ES-I3 (cell line): Measurements from ENCODE around the gene CROCC2.
A peak's percentile ranks its signal among the peaks of the same experiment; 100 is the strongest.

Experiments used
- H3K36me3 ChIP-seq: 2 replicates; pipeline ENCODE4 v1.6.1; 2013; ENCODE audit warnings: mild to moderate bottlenecking, low read length, control low read depth, moderate library complexity; ENCODE audit not compliant: insufficient read depth
- H3K4me1 ChIP-seq: 2 replicates; pipeline ENCODE4 v1.6.1; 2013; ENCODE audit warnings: mild to moderate bottlenecking, control low read depth, low read length; ENCODE audit not compliant: insufficient read depth
- H3K9ac ChIP-seq: 2 replicates; pipeline ENCODE4 v1.6.1; 2013; ENCODE audit warnings: low read depth, mild to moderate bottlenecking, low read length, moderate library complexity
- H3K9me3 ChIP-seq: 2 replicates; pipeline ENCODE4 v1.6.1; 2013; ENCODE audit warnings: mild to moderate bottlenecking, low read length, moderate library complexity; ENCODE audit not compliant: control insufficient read depth, insufficient read depth

Gene CROCC2

GRCh38 chr2:241031436-241032165 lies 125.5 kb downstream of the CROCC2 start:
- no peak overlapping the region for H3K9ac ChIP-seq
- H3K36me3 ChIP-seq: no peaks in the 10 kb centered on the region
- no peaks in the 10 kb centered on the region for H3K9me3 ChIP-seq
- no peaks in the 10 kb centered on the region for H3K4me1 ChIP-seq

- Histone ChIP-seq H3K9ac (no peak overlapping the region), H3K36me3 (no peaks in the 10 kb centered on the region), H3K9me3 (no peaks in the 10 kb centered on the region), H3K4me1 (no peaks in the 10 kb centered on the region)
Measured at GRCh38 chr2:241033336-241033987, 127.3 kb downstream of the CROCC2 start.

- no peaks in the 10 kb centered on the region for H3K36me3 ChIP-seq
- no peak overlapping the region for H3K9ac ChIP-seq
- no peaks in the 10 kb centered on the region for H3K9me3 ChIP-seq
- H3K4me1 ChIP-seq: no peaks in the 10 kb centered on the region
Measured at GRCh38 chr2:241033994-241034393, 127.9 kb downstream of the CROCC2 start.

- no peaks in the 10 kb centered on the region for H3K9me3 ChIP-seq
- H3K36me3 ChIP-seq: no peaks in the 10 kb centered on the region
- H3K9ac ChIP-seq: no peak overlapping the region
- H3K4me1 ChIP-seq: no peaks in the 10 kb centered on the region
Measured at GRCh38 chr2:241034490-241035141, 128.5 kb downstream of the CROCC2 start.

- Histone ChIP-seq H3K36me3 (no peaks in the 10 kb centered on the region), H3K9ac (no peak overlapping the region), H3K9me3 (no peaks in the 10 kb centered on the region), H3K4me1 (no peaks in the 10 kb centered on the region)
Measured at GRCh38 chr2:241035142-241035817, 129.1 kb downstream of the CROCC2 start.

- no peaks in the 10 kb centered on the region for H3K36me3 ChIP-seq
- H3K9me3 ChIP-seq: no peaks in the 10 kb centered on the region
- no peaks in the 10 kb centered on the region for H3K4me1 ChIP-seq
- peak overlapping the region; percentile 26; the same call in 1 of the 2 replicates for H3K9ac ChIP-seq
Measured at GRCh38 chr2:241035818-241036396, 129.8 kb downstream of the CROCC2 start.

GRCh38 chr2:241036397-241036963 lies 130.3 kb downstream of the CROCC2 start:
- Histone ChIP-seq H3K36me3 (no peaks in the 10 kb centered on the region), H3K4me1 (no peaks in the 10 kb centered on the region), H3K9me3 (no peaks in the 10 kb centered on the region), H3K9ac (peak overlapping the region; percentile 26; the same call in 1 of the 2 replicates)

- H3K9ac ChIP-seq: peak overlapping the region; percentile 26; the same call in 1 of the 2 replicates
- H3K4me1 ChIP-seq: no peaks in the 10 kb centered on the region
- no peaks in the 10 kb centered on the region for H3K36me3 ChIP-seq
- H3K9me3 ChIP-seq: no peaks in the 10 kb centered on the region
Measured at GRCh38 chr2:241036964-241037421, 130.9 kb downstream of the CROCC2 start.

- Histone ChIP-seq H3K9me3 (no peaks in the 10 kb centered on the region), H3K9ac (no peak overlapping the region), H3K36me3 (no peaks in the 10 kb centered on the region), H3K4me1 (no peaks in the 10 kb centered on the region)
Measured at GRCh38 chr2:241037498-241037897, 131.4 kb downstream of the CROCC2 start.

- no peak overlapping the region for H3K9ac ChIP-seq
- H3K4me1 ChIP-seq: no peaks in the 10 kb centered on the region
- no peaks in the 10 kb centered on the region for H3K36me3 ChIP-seq
- no peaks in the 10 kb centered on the region for H3K9me3 ChIP-seq
Measured at GRCh38 chr2:241038374-241039180, 132.4 kb downstream of the CROCC2 start.

- no peaks in the 10 kb centered on the region for H3K4me1 ChIP-seq
- no peak overlapping the region for H3K9ac ChIP-seq
- H3K9me3 ChIP-seq: no peaks in the 10 kb centered on the region
- no peaks in the 10 kb centered on the region for H3K36me3 ChIP-seq
Measured at GRCh38 chr2:241039416-241039815, 133.3 kb downstream of the CROCC2 start.

- no peaks in the 10 kb centered on the region for H3K36me3 ChIP-seq
Measured at GRCh38 chr2:241040081-241040803, 134.1 kb downstream of the CROCC2 start.

More at GRCh38 chr2:241040081-241040803, 134.1 kb downstream of the CROCC2 start:
- no peaks in the 10 kb centered on the region for H3K4me1 ChIP-seq
- H3K9me3 ChIP-seq: no peaks in the 10 kb centered on the region
- no peak overlapping the region for H3K9ac ChIP-seq
